ENCODE results near the gene STX12. TPM values are rescaled to one million over a fixed set of nuclear protein-coding genes. Genes with fewer than 3 reads are reported as not detected.
"Not testable (repeated sequence)": the region's sequence is repeated elsewhere in the genome, so short reads cannot be mapped to it uniquely, and the experiment has no call there.

STX12 gene
- total RNA-seq, 2 experiments from 2014 or later = 31.9 to 35.7 TPM

GRCh38 chr1:27835501-27835900, 62.5 kb downstream of the STX12 start:
- Mint-ChIP-seq H3K27ac (no peak overlapping the region), H3K4me3 (no peak overlapping the region), H3K27me3 (ENCODE audit: low read depth) (no peaks in the 10 kb centered on the region), H3K9me3 (no peaks in the 10 kb centered on the region), H3K36me3 (ENCODE audit: low read depth) (peaks cover 32% of the 10 kb centered on the region), H3K4me1 (ENCODE audit: low read depth) (peaks cover 43% of the 10 kb centered on the region)
- CTCF ChIA-PET = no interaction called here
- no peak for DNase-seq
- intact Hi-C loops (cut with micrococcal nuclease) = no loop called here

DNA sequence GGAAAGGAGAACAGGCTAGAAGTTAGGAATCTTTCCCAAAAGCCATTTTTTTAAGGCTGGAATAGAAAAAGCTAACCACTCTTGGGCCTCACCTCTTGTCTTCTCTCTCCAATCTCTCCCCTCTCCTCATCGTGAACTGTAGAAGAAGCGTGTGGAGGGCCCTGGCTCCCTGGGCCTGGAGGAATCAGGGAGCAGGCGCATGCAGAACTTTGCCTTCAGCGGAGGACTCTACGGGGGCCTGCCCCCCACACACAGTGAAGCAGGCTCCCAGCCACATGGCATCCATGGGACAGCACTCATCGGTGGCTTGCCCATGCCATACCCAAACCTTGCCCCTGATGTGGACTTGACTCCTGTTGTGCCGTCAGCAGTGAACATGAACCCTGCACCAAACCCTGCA, 76.9 kb downstream of the STX12 start:
- DNase-seq = no peak
- H3K27ac Mint-ChIP-seq = no peak overlapping the region
- H3K36me3 Mint-ChIP-seq (ENCODE audit: low read depth) = peaks cover 32% of the 10 kb centered on the region
- CTCF ChIA-PET = interaction anchor here (0.8 kb wide), 1 partner anchor 110 kb away, joined by 3 read pairs; the partner anchor contains the start of gene XKR8
- intact Hi-C loops (cut with micrococcal nuclease) = no loop called here
- no peaks in the 10 kb centered on the region for H3K4me1 Mint-ChIP-seq (ENCODE audit: low read depth)
- H3K27me3 Mint-ChIP-seq (ENCODE audit: low read depth) = no peaks in the 10 kb centered on the region
- H3K4me3 Mint-ChIP-seq = no peak overlapping the region
- H3K9me3 Mint-ChIP-seq = no peaks in the 10 kb centered on the region

DNA sequence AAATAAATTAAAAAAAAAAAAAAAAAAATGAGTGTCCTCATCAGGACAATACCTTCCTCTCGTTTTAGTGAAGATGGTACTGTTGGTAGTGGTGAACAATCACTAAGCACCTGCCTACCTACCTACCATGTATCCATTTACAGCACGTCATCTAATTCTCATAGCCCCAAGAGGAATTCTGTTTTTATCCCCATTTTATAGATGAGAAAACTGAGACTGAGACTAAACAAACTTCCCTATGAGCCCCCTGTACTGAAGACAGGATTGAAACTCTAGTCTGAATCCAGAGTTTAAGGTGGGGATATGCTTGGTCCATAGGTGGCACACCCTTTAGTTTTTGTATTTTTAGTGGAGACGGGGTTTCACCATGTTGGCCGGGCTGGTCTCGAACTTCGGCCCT, 82.1 kb downstream of the STX12 start:
- intact Hi-C loops (cut with micrococcal nuclease) = no loop called here
- Mint-ChIP-seq H3K27ac (no peak overlapping the region), H3K4me3 (no peak overlapping the region), H3K4me1 (ENCODE audit: low read depth) (peaks cover 8% of the 10 kb centered on the region), H3K36me3 (ENCODE audit: low read depth) (peaks cover 7% of the 10 kb centered on the region), H3K27me3 (ENCODE audit: low read depth) (no peaks in the 10 kb centered on the region), H3K9me3 (no peaks in the 10 kb centered on the region)
- no peak for DNase-seq
- CTCF ChIA-PET = no interaction called here

GRCh38 chr1:27856561-27857343, 83.7 kb downstream of the STX12 start:
- H3K4me1 Mint-ChIP-seq (ENCODE audit: low read depth) = peaks cover 8% of the 10 kb centered on the region
- peaks cover 2% of the 10 kb centered on the region for H3K36me3 Mint-ChIP-seq (ENCODE audit: low read depth)
- no peaks in the 10 kb centered on the region for H3K9me3 Mint-ChIP-seq
- intact Hi-C loops (cut with micrococcal nuclease) = no loop called here
- no peak for DNase-seq
- no peak overlapping the region for H3K27ac Mint-ChIP-seq
- no peaks in the 10 kb centered on the region for H3K27me3 Mint-ChIP-seq (ENCODE audit: low read depth)
- H3K4me3 Mint-ChIP-seq = no peak overlapping the region
- CTCF ChIA-PET = interaction anchor here (0.6 to 2.6 kb wide), 9 partner anchors 8 to 959 kb away, joined by 3 to 23 read pairs (median 3); no protein-coding TSS in a partner anchor

DNA sequence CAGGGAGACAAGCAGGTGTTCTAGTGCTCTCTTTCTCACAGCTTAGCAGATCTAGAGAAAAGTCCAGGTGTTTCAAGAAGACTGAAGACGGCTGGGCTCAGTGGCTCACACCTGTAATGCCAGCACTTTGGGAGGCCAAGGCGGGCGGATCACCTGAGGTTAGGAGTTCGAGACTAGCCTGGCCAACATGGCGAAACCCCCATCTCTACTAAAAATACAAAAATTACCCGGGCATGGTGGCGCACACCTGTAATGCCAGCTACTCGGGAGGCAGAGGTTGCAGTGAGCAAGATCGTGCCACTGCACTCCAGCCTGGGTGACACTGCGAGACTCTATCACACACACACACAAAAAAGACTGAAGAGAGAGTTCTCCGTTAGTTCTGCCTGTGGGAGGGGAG, 84.5 kb downstream of the STX12 start:
- intact Hi-C loops (cut with micrococcal nuclease) = not testable (repeated sequence)

GRCh38 chr1:27858072-27858948, 85.3 kb downstream of the STX12 start:
- Mint-ChIP-seq H3K4me3 (no peak overlapping the region), H3K4me1 (ENCODE audit: low read depth) (peaks cover 14% of the 10 kb centered on the region), H3K9me3 (no peaks in the 10 kb centered on the region), H3K27me3 (ENCODE audit: low read depth) (no peaks in the 10 kb centered on the region), H3K36me3 (ENCODE audit: low read depth) (no peaks in the 10 kb centered on the region), H3K27ac (no peak overlapping the region)
- peak; percentile 93 for DNase-seq
- CTCF ChIA-PET = interaction anchor here (0.6 to 2.6 kb wide), 5 partner anchors 10 to 350 kb away, joined by 3 to 23 read pairs (median 4); no protein-coding TSS in a partner anchor
- intact Hi-C loops (cut with micrococcal nuclease) = loop anchor here (1.0 to 2.0 kb wide), 5 partner anchors 82 to 351 kb away; partner anchors contain the start of gene EYA3

More for the DNA sequence above, 84.5 kb downstream of the STX12 start:
- H3K27me3 Mint-ChIP-seq (ENCODE audit: low read depth); DNase-seq; H3K9me3 Mint-ChIP-seq; H3K4me3 Mint-ChIP-seq; H3K36me3 Mint-ChIP-seq (ENCODE audit: low read depth); H3K27ac Mint-ChIP-seq; H3K4me1 Mint-ChIP-seq (ENCODE audit: low read depth): not testable (repeated sequence)
- CTCF ChIA-PET = interaction anchor here (0.6 to 2.6 kb wide), 7 partner anchors 9 to 349 kb away, joined by 3 to 23 read pairs (median 4); no protein-coding TSS in a partner anchor

DNA sequence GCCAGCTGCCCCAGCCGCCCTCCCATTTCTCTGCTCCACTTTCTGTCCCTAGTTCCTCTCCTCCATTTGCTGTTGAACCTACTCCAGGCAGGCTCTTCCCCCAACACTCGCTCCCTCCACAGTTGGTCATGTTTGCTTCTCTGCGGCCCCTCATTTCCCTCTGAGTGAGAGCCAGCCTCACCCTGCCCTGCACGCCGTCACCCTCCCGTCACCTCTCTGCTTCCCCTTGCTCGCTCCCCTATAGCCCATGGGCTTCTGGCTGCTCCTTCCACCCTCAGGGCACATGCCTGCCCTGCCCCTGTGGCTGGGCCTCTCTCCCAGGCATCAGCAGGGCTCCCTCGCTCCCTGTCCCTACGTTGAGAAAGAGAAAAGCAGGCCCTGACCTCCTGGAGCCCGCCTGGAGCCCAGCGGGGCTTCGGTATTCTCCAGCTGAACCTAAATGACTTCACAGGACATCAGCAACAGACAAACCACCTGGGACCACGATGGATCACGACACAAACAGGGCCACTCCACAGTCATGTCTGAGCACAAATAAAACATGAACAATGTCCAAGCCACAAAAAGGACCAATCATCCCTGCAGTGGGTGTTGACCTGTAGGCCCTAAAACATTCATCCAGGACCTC, 86.0 kb downstream of the STX12 start:
- Mint-ChIP-seq H3K4me3 (no peak overlapping the region), H3K36me3 (ENCODE audit: low read depth) (no peaks in the 10 kb centered on the region), H3K27me3 (ENCODE audit: low read depth) (no peaks in the 10 kb centered on the region), H3K27ac (no peak overlapping the region), H3K9me3 (no peaks in the 10 kb centered on the region), H3K4me1 (ENCODE audit: low read depth) (peaks cover 20% of the 10 kb centered on the region)
- DNase-seq = no peak
- CTCF ChIA-PET = interaction anchor here (2.6 kb wide), 1 partner anchor 122 kb away, joined by 23 read pairs; no protein-coding TSS in a partner anchor
- intact Hi-C loops (cut with micrococcal nuclease) = loop anchor here (1.0 to 2.0 kb wide), 5 partner anchors 82 to 350 kb away; partner anchors contain the start of gene EYA3

DNA sequence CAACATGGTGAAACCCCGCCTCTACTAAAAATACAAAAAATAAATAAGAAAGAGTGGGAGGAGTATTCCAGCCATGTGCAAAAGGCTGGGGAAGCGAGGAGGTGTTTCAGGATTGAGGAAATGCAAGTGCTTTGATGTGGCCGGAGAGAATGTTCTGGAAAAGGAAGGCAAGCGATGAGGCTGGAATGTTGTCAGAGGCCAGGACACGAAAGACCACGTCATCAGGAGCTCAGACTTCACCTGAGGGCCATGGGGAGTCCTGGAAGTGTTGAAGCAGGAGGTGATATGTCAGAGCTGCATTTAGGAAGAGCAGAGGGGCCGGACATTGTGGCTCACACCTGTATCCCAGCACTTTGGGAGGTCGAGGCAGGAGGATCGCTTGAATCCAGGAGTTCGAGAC, 88.4 kb downstream of the STX12 start:
- H3K4me3 Mint-ChIP-seq = no peak overlapping the region
- no peaks in the 10 kb centered on the region for H3K27me3 Mint-ChIP-seq (ENCODE audit: low read depth)
- no peak for DNase-seq
- intact Hi-C loops (cut with micrococcal nuclease) = loop anchor here (5.0 kb wide), 1 partner anchor 96 kb away; the partner anchor contains the start of gene XKR8
- no peaks in the 10 kb centered on the region for H3K36me3 Mint-ChIP-seq (ENCODE audit: low read depth)
- H3K27ac Mint-ChIP-seq = no peak overlapping the region
- H3K9me3 Mint-ChIP-seq = no peaks in the 10 kb centered on the region
- CTCF ChIA-PET = interaction anchor here (0.6 kb wide), 2 partner anchors 11 to 42 kb away, joined by 3 read pairs; partner anchors contain the start of gene THEMIS2
- H3K4me1 Mint-ChIP-seq (ENCODE audit: low read depth) = peaks cover 33% of the 10 kb centered on the region

- Mint-ChIP-seq H3K27me3 (ENCODE audit: low read depth) (no peaks in the 10 kb centered on the region), H3K4me3 (no peak overlapping the region), H3K27ac (no peak overlapping the region), H3K36me3 (ENCODE audit: low read depth) (no peaks in the 10 kb centered on the region), H3K9me3 (no peaks in the 10 kb centered on the region), H3K4me1 (ENCODE audit: low read depth) (peaks cover 34% of the 10 kb centered on the region)
- no peak for DNase-seq
- CTCF ChIA-PET = interaction anchor here (0.6 kb wide), 2 partner anchors 11 to 41 kb away, joined by 3 read pairs; partner anchors contain the start of gene THEMIS2
- intact Hi-C loops (cut with micrococcal nuclease) = loop anchor here (5.0 kb wide), 1 partner anchor 95 kb away; the partner anchor contains the start of gene XKR8
Observed at GRCh38 chr1:27862004-27862403, 89.0 kb downstream of the STX12 start.

GRCh38 chr1:27862671-27863537, 89.9 kb downstream of the STX12 start:
- Mint-ChIP-seq H3K27me3 (ENCODE audit: low read depth) (no peaks in the 10 kb centered on the region), H3K4me1 (ENCODE audit: low read depth) (peaks cover 40% of the 10 kb centered on the region), H3K4me3 (no peak overlapping the region), H3K9me3 (no peaks in the 10 kb centered on the region), H3K27ac (peak overlapping the region; percentile 93), H3K36me3 (ENCODE audit: low read depth) (no peaks in the 10 kb centered on the region)
- intact Hi-C loops (cut with micrococcal nuclease) = loop anchor here (5.0 kb wide), 1 partner anchor 94 kb away; the partner anchor contains the start of gene XKR8
- DNase-seq = peak; percentile 31
- CTCF ChIA-PET = no interaction called here

DNA sequence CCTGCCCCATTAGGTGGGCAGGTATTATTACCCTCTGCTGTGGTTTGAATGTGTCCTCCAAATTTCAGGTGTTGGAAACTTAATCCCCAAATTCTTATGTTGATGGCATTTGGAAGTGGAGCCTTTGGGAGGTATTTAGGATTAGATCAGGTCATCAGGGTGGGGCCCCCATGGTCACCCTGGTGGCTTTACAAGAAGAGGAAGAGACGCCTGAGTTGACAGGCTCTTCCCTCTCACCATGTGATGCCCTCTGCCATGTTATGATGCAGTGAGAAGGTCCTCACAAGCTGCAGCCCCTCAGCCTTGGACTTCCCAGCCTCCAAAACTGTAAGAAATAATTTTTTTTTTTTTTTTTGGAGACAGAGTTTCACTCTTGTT, 90.5 kb downstream of the STX12 start:
- no peaks in the 10 kb centered on the region for H3K9me3 Mint-ChIP-seq
- H3K27me3 Mint-ChIP-seq (ENCODE audit: low read depth) = no peaks in the 10 kb centered on the region
- H3K4me1 Mint-ChIP-seq (ENCODE audit: low read depth) = peaks cover 42% of the 10 kb centered on the region
- CTCF ChIA-PET = no interaction called here
- no peak overlapping the region for H3K4me3 Mint-ChIP-seq
- no peak for DNase-seq
- intact Hi-C loops (cut with micrococcal nuclease) = loop anchor here (5.0 kb wide), 1 partner anchor 94 kb away; the partner anchor contains the start of gene XKR8
- no peaks in the 10 kb centered on the region for H3K36me3 Mint-ChIP-seq (ENCODE audit: low read depth)
- peak overlapping the region; percentile 93 for H3K27ac Mint-ChIP-seq

Data from activated naive CD4-positive, alpha-beta T cell treated with anti-CD3 and anti-CD28 coated beads for 36 hours (primary cell).